GM19463 (cell line): Measurements from ENCODE around the gene CDK14.
"Not testable (repeated sequence)": the region's sequence is repeated elsewhere in the genome, so short reads cannot be mapped to it uniquely, and the experiment has no call there.

Source experiments
- ATAC-seq: cut with Tn5 transposase; IDR thresholded peaks from one replicate; pipeline ENCODE4 v1.9.1; 2021; ENCODE audit warnings: mild to moderate bottlenecking, moderate library complexity; ENCODE audit not compliant: unreplicated experiment

The CDK14 gene

GRCh38 chr7:90713628-90714027 is 117.5 kb downstream of the CDK14 start:
- ATAC-seq = no peak

GRCh38 chr7:90715067-90715466 is 118.9 kb downstream of the CDK14 start:
- ATAC-seq = no peak

DNA sequence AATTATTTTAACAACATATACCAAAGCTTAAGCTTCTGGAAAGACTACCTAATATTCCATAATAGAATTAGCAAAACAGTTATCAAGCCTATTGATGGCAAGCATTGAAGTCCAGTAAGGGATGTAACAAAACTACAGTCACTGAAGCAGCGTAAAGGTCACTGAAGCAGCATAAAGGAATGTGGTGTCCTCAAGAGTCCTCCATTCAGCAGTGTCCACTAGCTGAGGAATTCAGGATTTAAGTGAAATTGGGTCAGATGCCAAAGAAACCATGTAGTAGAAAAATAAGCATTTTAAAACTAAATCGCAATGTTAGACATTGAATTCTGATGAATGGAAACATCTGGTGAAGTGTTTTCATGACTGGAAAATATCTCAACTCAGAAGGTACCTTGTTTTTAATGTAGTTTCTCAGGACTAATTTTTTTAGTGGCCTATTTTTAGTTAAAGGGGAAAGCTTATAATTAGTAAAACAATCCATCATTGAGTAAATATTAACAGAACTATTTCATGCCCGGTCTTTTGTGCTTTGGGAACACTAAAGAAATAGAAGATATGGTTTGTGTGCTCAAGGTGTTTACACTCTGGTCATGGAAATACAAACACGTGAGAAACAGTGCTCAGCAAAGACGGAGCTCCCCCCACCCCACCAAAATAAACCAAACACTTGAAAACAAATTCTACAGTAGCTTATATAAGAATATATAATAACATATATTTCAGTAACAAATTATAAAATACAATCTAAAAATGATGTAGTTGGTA is 121.4 kb downstream of the CDK14 start:
- ATAC-seq = no peak

- ATAC-seq = no peak
These were observed 123.0 kb downstream of the CDK14 start for GRCh38 chr7:90719155-90719554.

- ATAC-seq = no peak
These were observed 125.1 kb downstream of the CDK14 start for GRCh38 chr7:90720984-90721760.

DNA sequence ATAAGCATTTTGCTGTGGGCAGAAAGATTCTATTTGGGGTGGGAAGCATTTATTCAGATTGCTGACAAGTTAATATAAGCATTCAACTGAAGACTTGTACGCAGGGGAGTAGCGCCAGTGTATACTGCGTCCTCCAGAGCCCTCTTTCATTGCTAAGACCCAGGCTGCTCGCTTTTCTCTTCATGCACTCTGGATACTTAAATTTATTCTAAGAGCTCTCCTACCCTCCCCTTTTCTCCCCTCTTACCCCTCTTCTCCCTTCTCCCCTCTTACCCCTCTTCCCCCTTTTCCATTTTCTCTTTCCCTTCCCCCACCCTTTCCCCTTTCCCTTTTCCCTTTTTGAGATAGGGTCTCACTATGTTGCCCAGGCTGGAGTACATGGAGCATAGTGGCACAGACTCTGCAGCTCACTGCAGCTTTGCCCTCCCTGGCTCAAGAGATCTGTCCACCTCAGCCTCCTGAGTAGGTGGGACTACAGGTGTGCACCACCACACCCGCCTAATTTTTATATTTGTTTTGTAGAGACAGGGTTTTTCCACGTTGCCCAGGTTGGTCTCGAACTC is 125.8 kb downstream of the CDK14 start:
- ATAC-seq = no peak

- ATAC-seq = no peak
These were observed 127.1 kb downstream of the CDK14 start for GRCh38 chr7:90723233-90723632.

- no peak for ATAC-seq
These were observed 127.7 kb downstream of the CDK14 start for GRCh38 chr7:90723866-90724265.

DNA sequence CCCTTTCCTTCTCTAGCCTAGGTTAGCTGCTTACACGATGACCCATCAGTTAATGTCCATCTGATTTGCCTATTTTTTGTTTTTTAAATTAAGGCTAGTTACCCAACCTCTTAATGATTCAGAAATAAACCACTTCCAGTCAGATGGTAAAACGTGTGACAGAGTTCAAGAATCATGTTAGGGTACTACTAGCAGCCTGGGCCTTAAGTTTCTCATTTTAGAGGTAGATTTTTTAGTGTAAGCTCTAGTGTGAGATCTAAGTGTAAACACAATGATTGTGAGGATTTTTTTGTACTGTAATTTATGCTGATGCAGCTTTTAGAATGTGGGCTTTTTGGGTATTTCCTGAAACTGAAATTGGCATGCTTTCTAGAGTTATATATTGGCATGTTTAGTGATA is 130.0 kb downstream of the CDK14 start:
- peak; percentile 46 for ATAC-seq

DNA sequence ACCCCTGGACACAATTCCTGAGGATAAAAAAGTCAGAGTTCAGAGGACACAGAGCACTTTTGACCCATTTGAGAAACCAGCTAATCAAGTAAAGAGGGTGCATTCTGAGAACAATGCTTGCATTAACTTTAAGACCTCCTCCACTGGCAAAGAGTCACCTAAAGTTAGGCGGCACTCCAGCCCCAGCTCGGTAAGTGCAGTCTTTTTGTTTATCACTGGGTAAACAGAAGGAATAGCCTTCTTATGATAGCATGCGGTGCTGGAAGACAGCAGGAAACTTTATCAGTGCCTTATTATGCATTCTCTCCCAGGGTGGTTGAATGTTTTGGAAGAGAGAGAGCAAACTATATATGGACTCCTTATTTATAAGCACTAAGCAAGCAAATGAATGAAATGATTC is 130.5 kb downstream of the CDK14 start:
- peak; percentile 26 for ATAC-seq

DNA sequence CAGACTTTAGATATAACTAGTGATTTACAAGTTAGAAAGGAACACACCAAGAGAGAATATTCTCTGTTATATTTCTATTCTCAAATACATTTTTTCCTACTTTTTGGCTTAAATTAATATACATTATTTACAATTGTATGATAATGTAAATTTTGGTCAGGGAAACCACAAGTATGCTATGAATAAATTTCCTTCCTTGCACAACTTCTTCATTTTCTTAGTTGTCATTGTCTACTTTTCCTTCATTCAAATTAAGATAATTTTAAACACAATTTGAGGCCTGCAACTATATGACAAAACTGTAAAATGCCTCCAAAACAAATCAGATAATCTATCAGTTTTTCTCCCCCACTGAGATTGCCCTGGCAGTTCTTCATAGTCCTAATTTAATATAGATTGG is 131.3 kb downstream of the CDK14 start:
- no peak for ATAC-seq

GRCh38 chr7:90728568-90728967 is 132.4 kb downstream of the CDK14 start:
- no peak for ATAC-seq

DNA sequence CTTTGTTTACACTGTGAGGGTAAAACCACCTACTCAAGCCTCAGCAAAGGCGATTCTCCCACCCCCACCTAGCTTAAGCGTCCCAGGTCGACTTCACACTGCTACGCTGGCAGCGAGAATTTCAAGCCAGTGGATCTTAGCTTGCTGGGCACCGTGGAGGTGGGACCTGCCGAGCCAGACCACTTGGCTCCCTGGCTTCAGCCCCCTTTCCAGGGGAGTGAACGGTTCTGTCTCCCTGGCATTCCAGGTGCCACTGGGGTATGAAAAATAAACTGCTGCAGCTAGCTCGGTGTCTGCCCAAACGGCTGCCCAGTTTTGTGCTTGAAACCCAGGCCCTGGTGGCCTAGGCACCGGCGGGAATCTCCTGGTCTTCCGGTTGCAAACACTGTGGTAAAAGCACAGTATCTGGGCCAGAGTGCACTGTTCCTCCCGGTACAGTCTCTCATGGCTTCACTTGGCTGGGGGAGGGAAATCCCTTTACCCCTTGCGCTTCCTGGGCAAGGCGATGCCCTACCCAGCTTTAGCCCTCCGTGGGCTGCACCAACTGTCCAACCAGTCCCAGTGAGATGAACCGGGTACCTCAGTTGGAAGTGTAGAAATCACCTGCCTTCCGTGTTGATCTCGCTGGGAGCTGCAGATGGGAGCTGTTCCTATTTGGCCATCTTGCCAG is 139.6 kb downstream of the CDK14 start:
- not testable (repeated sequence) for ATAC-seq

- no peak for ATAC-seq
These were observed 140.2 kb downstream of the CDK14 start for GRCh38 chr7:90736316-90736715.

DNA sequence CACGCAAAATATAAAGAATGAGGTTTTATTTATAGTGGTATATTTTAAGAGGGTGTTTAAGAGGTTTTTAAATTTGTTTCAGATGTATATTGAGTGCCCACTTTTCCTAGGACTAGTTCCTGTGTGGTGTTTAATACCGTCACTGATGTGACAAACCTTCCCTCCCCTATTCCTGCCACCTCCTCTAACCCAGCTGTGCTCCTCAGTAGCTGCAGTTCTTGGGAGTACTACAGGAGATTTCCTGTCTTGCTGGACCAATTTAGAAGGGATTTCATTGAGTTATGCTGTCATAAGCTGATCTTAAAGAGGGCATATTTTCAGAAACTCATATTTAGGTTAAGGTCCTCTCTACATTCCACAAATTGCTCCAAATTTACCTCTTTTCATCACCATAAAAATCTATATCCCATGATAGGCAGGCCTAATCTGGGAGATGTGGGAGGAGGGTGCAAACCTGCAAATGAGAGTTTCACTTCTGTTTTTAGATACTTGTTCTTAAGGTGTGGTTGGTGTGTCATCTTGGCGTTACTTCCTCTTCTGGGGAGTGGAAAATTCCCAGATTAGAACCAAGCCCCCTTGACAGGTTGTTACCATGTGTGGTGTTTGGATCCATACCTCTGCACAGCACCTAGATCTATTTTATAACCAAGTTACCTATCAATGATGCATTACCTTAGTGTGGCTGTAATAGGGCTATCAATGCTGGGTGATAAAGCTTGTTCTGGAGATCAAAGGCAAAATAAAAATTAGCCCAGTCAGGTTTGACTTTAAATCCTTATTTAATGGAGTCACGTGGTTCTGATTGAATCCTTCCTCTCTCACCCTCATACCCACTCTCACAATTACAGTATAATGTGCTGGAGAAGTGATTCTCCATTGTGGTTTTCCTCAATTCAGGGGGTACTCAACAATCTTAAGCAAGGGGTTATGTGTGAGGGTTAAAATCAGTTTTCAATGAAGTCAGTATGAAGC is 141.1 kb downstream of the CDK14 start:
- ATAC-seq = peak; percentile 96

GRCh38 chr7:90738249-90738648 is 142.1 kb downstream of the CDK14 start:
- ATAC-seq = no peak

DNA sequence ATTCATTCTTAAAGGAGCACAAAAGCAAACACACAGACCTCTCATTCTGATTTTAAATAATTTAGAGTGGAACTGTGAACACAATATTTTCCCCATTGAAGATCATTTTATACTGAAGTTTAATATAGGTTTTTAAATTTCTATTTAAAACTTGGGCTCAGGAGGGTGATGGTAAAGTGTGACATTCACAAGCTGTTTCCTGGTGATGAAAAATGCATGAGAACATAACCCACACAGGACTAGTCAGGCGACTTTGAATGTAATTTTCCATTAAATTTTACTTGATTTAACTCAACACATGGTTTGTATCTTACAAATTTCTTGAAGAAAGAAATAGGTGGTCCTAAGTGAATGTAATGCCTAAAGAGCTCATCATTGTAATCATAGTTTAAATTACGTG is 143.6 kb downstream of the CDK14 start:
- no peak for ATAC-seq

- ATAC-seq = no peak
These were observed 144.3 kb downstream of the CDK14 start for GRCh38 chr7:90740386-90740785.

DNA sequence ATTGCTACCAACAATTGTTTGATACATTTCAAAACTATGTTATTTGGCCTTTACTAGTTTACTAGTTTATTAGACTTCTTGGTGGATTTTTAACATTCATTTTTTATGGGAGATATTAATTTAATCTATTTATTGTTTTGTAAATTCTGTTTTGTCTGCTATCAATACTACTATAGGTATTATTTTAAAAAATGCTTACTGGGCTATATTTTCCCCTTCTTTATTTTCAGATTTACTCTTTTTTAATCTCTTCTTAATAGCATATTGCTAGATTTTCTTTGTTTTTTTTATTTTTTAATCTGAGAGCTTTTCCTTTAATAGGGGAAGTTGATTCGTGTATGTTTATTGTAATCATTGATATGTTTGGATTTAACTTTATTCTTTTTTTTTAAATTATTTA is 147.5 kb downstream of the CDK14 start:
- no peak for ATAC-seq

DNA sequence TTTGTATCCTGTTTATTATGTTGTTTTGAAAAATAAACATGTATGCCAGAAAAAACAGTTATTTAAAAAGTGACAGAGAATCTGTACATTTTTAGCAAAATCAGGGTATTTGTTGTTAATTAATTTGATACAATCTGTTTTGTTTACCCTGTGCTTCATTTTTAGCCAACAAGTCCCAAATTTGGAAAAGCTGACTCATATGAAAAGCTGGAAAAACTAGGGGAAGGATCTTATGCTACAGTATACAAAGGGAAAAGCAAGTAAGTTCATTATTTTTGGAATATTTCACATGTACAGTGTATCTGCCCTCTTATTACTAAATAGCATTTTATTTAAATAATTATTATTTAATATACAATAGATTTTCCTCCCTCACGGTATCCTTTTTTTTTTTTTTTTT is 151.4 kb downstream of the CDK14 start:
- no peak for ATAC-seq
